ENCODE results near the gene ZNF26. TPM values are rescaled to one million over a fixed set of nuclear protein-coding genes. Genes with fewer than 3 reads are reported as not detected.

ZNF26 gene
- polyA plus RNA-seq, 1 donor from 2014 or later = 26.6 TPM

GRCh38 chr12:133010657-133011297 is 24.6 kb downstream of the ZNF26 start:
- Histone ChIP-seq H3K36me3 (ENCODE audit: insufficient read depth, low read length) (peaks cover 32% of the 10 kb centered on the region), H3F3A (ENCODE audit: insufficient read depth, low read length, poor library complexity, severe bottlenecking) (no peaks in the 10 kb centered on the region), H3K4me2 (ENCODE audit: low read length) (no peak overlapping the region), H3K4me3 (ENCODE audit: low read length) (no peak overlapping the region), H3K79me2 (replicated peaks; ENCODE audit: insufficient read depth, low read length) (peaks cover 4% of the 10 kb centered on the region), H3K9me3 (ENCODE audit: low read length) (peaks cover 39% of the 10 kb centered on the region), H4K20me1 (ENCODE audit: insufficient read depth) (no peaks in the 10 kb centered on the region), H3K27me3 (ENCODE audit: insufficient read depth, low read depth, low read length) (no peaks in the 10 kb centered on the region), H2AFZ (ENCODE audit: low read depth, low read length) (no peak overlapping the region), H3K9ac (ENCODE audit: low read length) (no peak overlapping the region), H3K27ac (ENCODE audit: low read length) (no peak overlapping the region), H3K9me2 (ENCODE audit: insufficient read depth, low read length) (no peaks in the 10 kb centered on the region)
- TF ChIP-seq, protein P1, sequence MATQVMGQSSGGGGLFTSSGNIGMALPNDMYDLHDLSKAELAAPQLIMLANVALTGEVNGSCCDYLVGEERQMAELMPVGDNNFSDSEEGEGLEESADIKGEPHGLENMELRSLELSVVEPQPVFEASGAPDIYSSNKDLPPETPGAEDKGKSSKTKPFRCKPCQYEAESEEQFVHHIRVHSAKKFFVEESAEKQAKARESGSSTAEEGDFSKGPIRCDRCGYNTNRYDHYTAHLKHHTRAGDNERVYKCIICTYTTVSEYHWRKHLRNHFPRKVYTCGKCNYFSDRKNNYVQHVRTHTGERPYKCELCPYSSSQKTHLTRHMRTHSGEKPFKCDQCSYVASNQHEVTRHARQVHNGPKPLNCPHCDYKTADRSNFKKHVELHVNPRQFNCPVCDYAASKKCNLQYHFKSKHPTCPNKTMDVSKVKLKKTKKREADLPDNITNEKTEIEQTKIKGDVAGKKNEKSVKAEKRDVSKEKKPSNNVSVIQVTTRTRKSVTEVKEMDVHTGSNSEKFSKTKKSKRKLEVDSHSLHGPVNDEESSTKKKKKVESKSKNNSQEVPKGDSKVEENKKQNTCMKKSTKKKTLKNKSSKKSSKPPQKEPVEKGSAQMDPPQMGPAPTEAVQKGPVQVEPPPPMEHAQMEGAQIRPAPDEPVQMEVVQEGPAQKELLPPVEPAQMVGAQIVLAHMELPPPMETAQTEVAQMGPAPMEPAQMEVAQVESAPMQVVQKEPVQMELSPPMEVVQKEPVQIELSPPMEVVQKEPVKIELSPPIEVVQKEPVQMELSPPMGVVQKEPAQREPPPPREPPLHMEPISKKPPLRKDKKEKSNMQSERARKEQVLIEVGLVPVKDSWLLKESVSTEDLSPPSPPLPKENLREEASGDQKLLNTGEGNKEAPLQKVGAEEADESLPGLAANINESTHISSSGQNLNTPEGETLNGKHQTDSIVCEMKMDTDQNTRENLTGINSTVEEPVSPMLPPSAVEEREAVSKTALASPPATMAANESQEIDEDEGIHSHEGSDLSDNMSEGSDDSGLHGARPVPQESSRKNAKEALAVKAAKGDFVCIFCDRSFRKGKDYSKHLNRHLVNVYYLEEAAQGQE (IDR thresholded peaks at IDR 0.05; ENCODE audit: borderline replicate concordance) = no peak
- TF ChIP-seq CTCF (IDR thresholded peaks at IDR 0.05; ENCODE audit: poor library complexity, severe bottlenecking) (no peak), EP300 (conservative IDR thresholded peaks at IDR 0.05; ENCODE audit: poor library complexity, severe bottlenecking) (no peak), MXI1 (conservative IDR thresholded peaks at IDR 0.05; ENCODE audit: poor library complexity, severe bottlenecking) (no peak), POLR2AphosphoS5 (IDR thresholded peaks at IDR 0.05) (no peak), SMC3 (conservative IDR thresholded peaks at IDR 0.05; ENCODE audit: poor library complexity) (no peak), RAD21 (conservative IDR thresholded peaks at IDR 0.05) (no peak), EZH2 (IDR thresholded peaks at IDR 0.05; ENCODE audit: borderline replicate concordance, insufficient read depth, low read length, poor library complexity, severe bottlenecking) (no peak), TAF1 (IDR thresholded peaks at IDR 0.05; ENCODE audit: low read depth) (no peak)

DNA sequence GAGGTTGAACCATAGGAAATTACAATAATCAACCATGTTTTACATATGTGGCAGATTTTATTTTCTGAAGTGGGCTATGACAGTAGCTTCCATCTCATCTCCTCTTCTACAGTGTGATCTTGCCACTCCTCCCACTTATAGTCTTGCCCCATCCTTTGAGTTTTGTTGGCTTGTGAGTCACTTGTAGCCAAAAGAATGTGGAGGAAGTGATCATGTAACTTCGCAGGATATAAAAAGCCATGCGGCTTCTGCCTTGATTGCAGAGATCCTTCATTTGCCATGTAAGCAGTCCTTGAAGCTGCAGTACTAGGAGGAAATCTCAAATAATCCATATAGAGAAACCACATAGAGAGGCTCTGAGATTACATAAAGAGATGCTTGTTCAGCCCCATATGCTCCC is 37.4 kb downstream of the ZNF26 start:
- H3K4me3 ChIP-seq (ENCODE audit: low read length) = no peak overlapping the region
- no peaks in the 10 kb centered on the region for H4K20me1 ChIP-seq (ENCODE audit: insufficient read depth)
- TF ChIP-seq MXI1 (conservative IDR thresholded peaks at IDR 0.05; ENCODE audit: poor library complexity, severe bottlenecking) (no peak), TAF1 (IDR thresholded peaks at IDR 0.05; ENCODE audit: low read depth) (no peak), CTCF (IDR thresholded peaks at IDR 0.05; ENCODE audit: poor library complexity, severe bottlenecking) (no peak), RAD21 (conservative IDR thresholded peaks at IDR 0.05) (no peak), SMC3 (conservative IDR thresholded peaks at IDR 0.05; ENCODE audit: poor library complexity) (no peak), POLR2AphosphoS5 (IDR thresholded peaks at IDR 0.05) (no peak), EP300 (conservative IDR thresholded peaks at IDR 0.05; ENCODE audit: poor library complexity, severe bottlenecking) (no peak), EZH2 (IDR thresholded peaks at IDR 0.05; ENCODE audit: borderline replicate concordance, insufficient read depth, low read length, poor library complexity, severe bottlenecking) (no peak)
- TF ChIP-seq, protein P1 (IDR thresholded peaks at IDR 0.05; ENCODE audit: borderline replicate concordance) = no peak
- no peaks in the 10 kb centered on the region for H3F3A ChIP-seq (ENCODE audit: insufficient read depth, low read length, poor library complexity, severe bottlenecking)
- H3K27ac ChIP-seq (ENCODE audit: low read length) = no peak overlapping the region
- H3K9me2 ChIP-seq (ENCODE audit: insufficient read depth, low read length) = no peaks in the 10 kb centered on the region
- peaks cover 7% of the 10 kb centered on the region for H3K9me3 ChIP-seq (ENCODE audit: low read length)
- H3K36me3 ChIP-seq (ENCODE audit: insufficient read depth, low read length) = no peaks in the 10 kb centered on the region
- no peak overlapping the region for H3K9ac ChIP-seq (ENCODE audit: low read length)
- no peaks in the 10 kb centered on the region for H3K27me3 ChIP-seq (ENCODE audit: insufficient read depth, low read depth, low read length)
- H3K79me2 ChIP-seq (replicated peaks; ENCODE audit: insufficient read depth, low read length) = no peaks in the 10 kb centered on the region
- H3K4me2 ChIP-seq (ENCODE audit: low read length) = no peak overlapping the region
- H2AFZ ChIP-seq (ENCODE audit: low read depth, low read length) = no peak overlapping the region
